ENCODE data around the gene RFT1.

Gene RFT1

GRCh38 chr3:53161820-53162671 lies 31.8 kb upstream of the RFT1 start:
- no peak for ATAC-seq (ENCODE audit: insufficient read depth, low read depth)
- no peaks in the 10 kb centered on the region for H3K79me2 ChIP-seq (ENCODE audit: insufficient read depth, low read length)

GRCh38 chr3:53161450-53161819 lies 31.2 kb upstream of the RFT1 start:
- no peaks in the 10 kb centered on the region for H4K20me1 ChIP-seq (ENCODE audit: insufficient read depth, low read length)
- no peak overlapping the region for H2AFZ ChIP-seq (ENCODE audit: low read depth, low read length)
- H3K36me3 ChIP-seq (ENCODE audit: insufficient read depth, low read length) = no peaks in the 10 kb centered on the region
- no peak overlapping the region for H3K9ac ChIP-seq (ENCODE audit: low read depth, low read length)
- TF ChIP-seq CTCF (IDR thresholded peaks at IDR 0.05; ENCODE audit: borderline replicate concordance, extremely low read depth, low read length, poor library complexity, severe bottlenecking) = no peak
- TF ChIP-seq EZH2 (IDR thresholded peaks at IDR 0.05; ENCODE audit: borderline replicate concordance, low read depth, low read length, severe bottlenecking) = no peak
- ATAC-seq (ENCODE audit: insufficient read depth, low read depth) (no peak), DNase-seq (no peak)
- no peaks in the 10 kb centered on the region for H3K79me2 ChIP-seq (ENCODE audit: insufficient read depth, low read length)
- H3K9me3 ChIP-seq (ENCODE audit: insufficient read depth, low read length, severe bottlenecking) = no peaks in the 10 kb centered on the region
- H3K4me3 ChIP-seq (ENCODE audit: low read depth in 1 of 2, low read length in 2 of 2) = no peak overlapping the region
- H3K27ac ChIP-seq (ENCODE audit: low read length) = no peak overlapping the region
- no peaks in the 10 kb centered on the region for H3K27me3 ChIP-seq (ENCODE audit: insufficient read depth, low read length, poor library complexity)
- no peaks in the 10 kb centered on the region for H3K4me1 ChIP-seq (ENCODE audit: insufficient read depth, low read length)
- H3K4me2 ChIP-seq (ENCODE audit: insufficient read depth, low read length) = no peak overlapping the region

More at GRCh38 chr3:53161820-53162671, 31.8 kb upstream of the RFT1 start:
- Histone ChIP-seq H3K4me3 (ENCODE audit: low read depth in 1 of 2, low read length in 2 of 2) (no peak overlapping the region), H3K36me3 (ENCODE audit: insufficient read depth, low read length) (no peaks in the 10 kb centered on the region), H3K4me2 (ENCODE audit: insufficient read depth, low read length) (no peak overlapping the region), H3K27ac (ENCODE audit: low read length) (no peak overlapping the region), H2AFZ (ENCODE audit: low read depth, low read length) (no peak overlapping the region), H3K9ac (ENCODE audit: low read depth, low read length) (no peak overlapping the region), H4K20me1 (ENCODE audit: insufficient read depth, low read length) (no peaks in the 10 kb centered on the region), H3K4me1 (ENCODE audit: insufficient read depth, low read length) (no peaks in the 10 kb centered on the region), H3K27me3 (ENCODE audit: insufficient read depth, low read length, poor library complexity) (no peaks in the 10 kb centered on the region), H3K9me3 (ENCODE audit: insufficient read depth, low read length, severe bottlenecking) (no peaks in the 10 kb centered on the region)
- no peak for DNase-seq
- TF ChIP-seq EZH2 (IDR thresholded peaks at IDR 0.05; ENCODE audit: borderline replicate concordance, low read depth, low read length, severe bottlenecking) (no peak), CTCF (IDR thresholded peaks at IDR 0.05; ENCODE audit: borderline replicate concordance, extremely low read depth, low read length, poor library complexity, severe bottlenecking) (no peak)

- Histone ChIP-seq H3K27me3 (ENCODE audit: insufficient read depth, low read length, poor library complexity) (no peaks in the 10 kb centered on the region), H3K4me2 (ENCODE audit: insufficient read depth, low read length) (no peak within 1 kb of the TSS), H3K36me3 (ENCODE audit: insufficient read depth, low read length) (no peaks in the 10 kb centered on the region), H3K9ac (ENCODE audit: low read depth, low read length) (no peak within 1 kb of the TSS), H3K9me3 (ENCODE audit: insufficient read depth, low read length, severe bottlenecking) (no peaks in the 10 kb centered on the region), H3K4me1 (ENCODE audit: insufficient read depth, low read length) (no peaks in the 10 kb centered on the region), H2AFZ (ENCODE audit: low read depth, low read length) (no peak within 1 kb of the TSS), H4K20me1 (ENCODE audit: insufficient read depth, low read length) (no peaks in the 10 kb centered on the region), H3K27ac (ENCODE audit: low read length) (no peak within 1 kb of the TSS), H3K79me2 (ENCODE audit: insufficient read depth, low read length) (no peaks in the 10 kb centered on the region), H3K4me3 (ENCODE audit: low read depth in 1 of 2, low read length in 2 of 2) (no peak within 1 kb of the TSS)
- no peak for DNase-seq
- TF ChIP-seq CTCF (IDR thresholded peaks at IDR 0.05; ENCODE audit: borderline replicate concordance, extremely low read depth, low read length, poor library complexity, severe bottlenecking) (no peak), EZH2 (IDR thresholded peaks at IDR 0.05; ENCODE audit: borderline replicate concordance, low read depth, low read length, severe bottlenecking) (no peak)
- ATAC-seq (ENCODE audit: insufficient read depth, low read depth) = no peak
Measured at GRCh38 chr3:53160660-53161449, 30.6 kb upstream of the RFT1 start, which contains the start of gene PRKCD. PRKCD (plus strand) TSS chr3:53161209; CDS start chr3:53178423, 17,214 bp downstream.

Measured in DND-41 (cell line).